PFSK-1 (cell line): ENCODE data around the gene C2orf80.

Experiments used
- FOXP2 ChIP-seq: optimal IDR thresholded peaks from 2 replicates; pipeline ENCODE3; 2011; ENCODE audit warnings: borderline replicate concordance, control low read depth, inconsistent platforms; ENCODE audit not compliant: insufficient read depth; ENCODE audit errors: extremely low read length, extremely low read depth
- POLR2AphosphoS5 ChIP-seq: IDR thresholded peaks from 2 replicates; pipeline ENCODE4 v1.6.1; 2012; ENCODE audit warnings: low read depth, mild to moderate bottlenecking, control low read depth, low read length, moderate library complexity
- SIN3A ChIP-seq: IDR thresholded peaks from 2 replicates; pipeline ENCODE4 v1.6.1; 2012; ENCODE audit warnings: mild to moderate bottlenecking, low read length, moderate library complexity, borderline replicate concordance; ENCODE audit not compliant: insufficient read depth
- TAF1 ChIP-seq: IDR thresholded peaks from 2 replicates; pipeline ENCODE4 v1.6.1; 2012; ENCODE audit warnings: low read length, control low read depth, borderline replicate concordance; ENCODE audit not compliant: insufficient read depth
- TF ChIP-seq, protein P1 (sequence below), 2 experiments: IDR thresholded peaks; 2 replicates each; pipeline versions ENCODE4 v1.6.1 to v1.8.0; 2011 to 2012; ENCODE audit warnings: low read depth in 2 of 2, low read length in 2 of 2, control low read depth in 1 of 2, inconsistent platforms in 1 of 2, mild to moderate bottlenecking in 1 of 2, moderate library complexity in 1 of 2; ENCODE audit not compliant: insufficient read depth in 1 of 2

The C2orf80 gene

GRCh38 chr2:208208335-208209085, 18.7 kb upstream of the C2orf80 start:
- TF ChIP-seq FOXP2 (no peak), TAF1 (no peak), POLR2AphosphoS5 (no peak), SIN3A (no peak)
- TF ChIP-seq, protein P1, sequence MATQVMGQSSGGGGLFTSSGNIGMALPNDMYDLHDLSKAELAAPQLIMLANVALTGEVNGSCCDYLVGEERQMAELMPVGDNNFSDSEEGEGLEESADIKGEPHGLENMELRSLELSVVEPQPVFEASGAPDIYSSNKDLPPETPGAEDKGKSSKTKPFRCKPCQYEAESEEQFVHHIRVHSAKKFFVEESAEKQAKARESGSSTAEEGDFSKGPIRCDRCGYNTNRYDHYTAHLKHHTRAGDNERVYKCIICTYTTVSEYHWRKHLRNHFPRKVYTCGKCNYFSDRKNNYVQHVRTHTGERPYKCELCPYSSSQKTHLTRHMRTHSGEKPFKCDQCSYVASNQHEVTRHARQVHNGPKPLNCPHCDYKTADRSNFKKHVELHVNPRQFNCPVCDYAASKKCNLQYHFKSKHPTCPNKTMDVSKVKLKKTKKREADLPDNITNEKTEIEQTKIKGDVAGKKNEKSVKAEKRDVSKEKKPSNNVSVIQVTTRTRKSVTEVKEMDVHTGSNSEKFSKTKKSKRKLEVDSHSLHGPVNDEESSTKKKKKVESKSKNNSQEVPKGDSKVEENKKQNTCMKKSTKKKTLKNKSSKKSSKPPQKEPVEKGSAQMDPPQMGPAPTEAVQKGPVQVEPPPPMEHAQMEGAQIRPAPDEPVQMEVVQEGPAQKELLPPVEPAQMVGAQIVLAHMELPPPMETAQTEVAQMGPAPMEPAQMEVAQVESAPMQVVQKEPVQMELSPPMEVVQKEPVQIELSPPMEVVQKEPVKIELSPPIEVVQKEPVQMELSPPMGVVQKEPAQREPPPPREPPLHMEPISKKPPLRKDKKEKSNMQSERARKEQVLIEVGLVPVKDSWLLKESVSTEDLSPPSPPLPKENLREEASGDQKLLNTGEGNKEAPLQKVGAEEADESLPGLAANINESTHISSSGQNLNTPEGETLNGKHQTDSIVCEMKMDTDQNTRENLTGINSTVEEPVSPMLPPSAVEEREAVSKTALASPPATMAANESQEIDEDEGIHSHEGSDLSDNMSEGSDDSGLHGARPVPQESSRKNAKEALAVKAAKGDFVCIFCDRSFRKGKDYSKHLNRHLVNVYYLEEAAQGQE (IDR thresholded peaks at IDR 0.05; ENCODE audit: insufficient read depth in 1 of 2, low read depth in 2 of 2, low read length in 2 of 2) = no peak

GRCh38 chr2:208207769-208208168, 17.9 kb upstream of the C2orf80 start:
- TF ChIP-seq, protein P1 (IDR thresholded peaks at IDR 0.05; ENCODE audit: insufficient read depth in 1 of 2, low read depth in 2 of 2, low read length in 2 of 2) = no peak
- no peak for TF ChIP-seq FOXP2
- no peak for TF ChIP-seq POLR2AphosphoS5
- no peak for TF ChIP-seq TAF1

- TF ChIP-seq POLR2AphosphoS5 (no peak), SIN3A (no peak), TAF1 (no peak), FOXP2 (no peak)
- TF ChIP-seq, protein P1 (IDR thresholded peaks at IDR 0.05; ENCODE audit: insufficient read depth in 1 of 2, low read depth in 2 of 2, low read length in 2 of 2) = no peak
These were observed 14.3 kb upstream of the C2orf80 start for GRCh38 chr2:208204166-208204565.

GRCh38 chr2:208195531-208195930, 5.7 kb upstream of the C2orf80 start:
- TF ChIP-seq SIN3A = no peak

DNA sequence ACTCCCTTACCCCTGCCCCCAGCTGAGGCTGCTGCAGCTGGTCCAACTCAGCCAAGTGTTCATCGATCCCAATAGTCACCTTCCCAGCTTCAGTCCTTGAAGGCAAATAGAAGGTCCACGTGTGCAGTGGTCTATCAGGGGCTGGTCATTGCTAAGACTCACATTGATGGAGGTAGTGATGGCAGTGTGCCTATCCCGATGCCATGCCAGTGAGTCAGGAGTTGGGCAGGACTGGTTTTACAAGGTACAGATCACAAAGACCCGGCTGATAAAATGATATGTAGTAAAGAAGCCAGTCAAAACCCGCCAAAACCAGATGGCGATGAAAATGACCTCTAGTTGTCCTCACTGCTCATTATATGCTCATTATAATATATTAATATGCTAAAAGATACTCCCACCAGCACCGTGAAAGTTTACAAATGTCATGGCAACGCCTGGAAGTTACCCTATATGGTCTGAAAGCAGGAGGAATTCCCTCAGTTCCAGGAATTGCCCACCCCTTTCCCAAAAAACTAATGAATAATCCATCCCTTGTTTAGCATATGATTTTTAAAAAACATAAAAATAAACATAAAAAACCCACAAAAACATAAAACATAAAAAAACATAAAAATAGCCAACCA, 2.9 kb upstream of the C2orf80 start:
- no peak for TF ChIP-seq SIN3A
- TF ChIP-seq, protein P1 (IDR thresholded peaks at IDR 0.05; ENCODE audit: insufficient read depth in 1 of 2, low read depth in 2 of 2, low read length in 2 of 2) = no peak
- no peak for TF ChIP-seq POLR2AphosphoS5
- TF ChIP-seq TAF1 = no peak
- no peak for TF ChIP-seq FOXP2
